ES-I3 (cell line): ENCODE results near the gene PDE11A.

ENCODE experiments used
- H3K36me3 ChIP-seq: 2 replicates; pipeline ENCODE4 v1.6.1; 2013; ENCODE audit warnings: mild to moderate bottlenecking, low read length, control low read depth, moderate library complexity; ENCODE audit not compliant: insufficient read depth
- H3K4me1 ChIP-seq: 2 replicates; pipeline ENCODE4 v1.6.1; 2013; ENCODE audit warnings: mild to moderate bottlenecking, control low read depth, low read length; ENCODE audit not compliant: insufficient read depth
- H3K9ac ChIP-seq: 2 replicates; pipeline ENCODE4 v1.6.1; 2013; ENCODE audit warnings: low read depth, mild to moderate bottlenecking, low read length, moderate library complexity
- H3K9me3 ChIP-seq: 2 replicates; pipeline ENCODE4 v1.6.1; 2013; ENCODE audit warnings: mild to moderate bottlenecking, low read length, moderate library complexity; ENCODE audit not compliant: control insufficient read depth, insufficient read depth

The PDE11A gene

DNA sequence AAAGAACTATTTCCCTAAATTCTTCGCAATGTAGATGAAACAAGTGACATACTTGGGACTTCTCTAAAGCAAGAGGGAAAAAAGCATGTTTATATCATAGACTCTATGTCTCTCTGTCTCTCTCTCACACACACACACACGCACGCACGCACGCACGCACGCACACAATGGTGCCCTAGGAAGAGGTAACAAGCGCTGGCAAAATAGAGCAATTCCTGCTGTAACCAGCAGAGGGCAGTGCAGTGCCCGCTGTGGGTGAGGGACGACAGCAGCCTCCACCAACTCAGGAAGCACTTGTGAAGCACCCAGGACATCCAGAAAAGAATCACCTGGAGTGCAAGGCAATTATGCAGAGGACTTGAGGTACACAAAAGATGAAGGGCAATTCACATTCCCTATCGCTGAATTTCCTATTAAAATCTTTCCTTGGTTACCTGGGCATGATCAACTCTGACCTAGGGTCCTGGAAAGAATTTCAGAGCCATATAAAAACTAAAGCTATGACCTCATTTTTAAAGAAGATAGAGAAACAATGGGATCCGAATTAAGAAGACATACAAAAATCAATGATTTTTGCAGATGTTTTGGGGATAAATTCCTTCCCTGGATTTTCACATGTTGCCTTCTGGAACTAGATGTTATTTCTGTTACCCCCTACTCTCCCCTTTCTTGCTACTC is 166.4 kb downstream of the PDE11A start:
- no peaks in the 10 kb centered on the region for H3K36me3 ChIP-seq
- H3K9me3 ChIP-seq: no peaks in the 10 kb centered on the region
- no peak overlapping the region for H3K9ac ChIP-seq
- no peaks in the 10 kb centered on the region for H3K4me1 ChIP-seq

DNA sequence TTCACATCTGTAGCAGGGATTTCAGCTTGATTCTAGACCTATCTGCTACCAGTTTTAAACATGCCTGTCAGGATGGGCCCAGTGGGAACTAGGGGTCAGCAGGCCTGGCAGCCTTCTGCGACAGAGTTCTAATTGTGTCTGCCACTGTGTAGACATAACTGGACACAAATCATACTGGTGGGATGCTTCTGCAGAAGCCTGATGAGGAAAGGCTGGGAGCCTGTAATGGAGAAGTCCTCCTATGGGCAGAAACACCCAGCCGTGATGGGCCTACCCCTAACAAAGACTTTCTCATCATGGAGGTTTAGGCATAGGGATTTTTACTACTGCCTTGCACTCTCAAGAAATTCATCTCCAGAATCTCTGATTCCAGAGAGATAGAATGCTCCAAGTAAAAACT is 166.9 kb downstream of the PDE11A start:
- Histone ChIP-seq H3K4me1 (no peaks in the 10 kb centered on the region), H3K9ac (no peak overlapping the region), H3K36me3 (no peaks in the 10 kb centered on the region), H3K9me3 (no peaks in the 10 kb centered on the region)

DNA sequence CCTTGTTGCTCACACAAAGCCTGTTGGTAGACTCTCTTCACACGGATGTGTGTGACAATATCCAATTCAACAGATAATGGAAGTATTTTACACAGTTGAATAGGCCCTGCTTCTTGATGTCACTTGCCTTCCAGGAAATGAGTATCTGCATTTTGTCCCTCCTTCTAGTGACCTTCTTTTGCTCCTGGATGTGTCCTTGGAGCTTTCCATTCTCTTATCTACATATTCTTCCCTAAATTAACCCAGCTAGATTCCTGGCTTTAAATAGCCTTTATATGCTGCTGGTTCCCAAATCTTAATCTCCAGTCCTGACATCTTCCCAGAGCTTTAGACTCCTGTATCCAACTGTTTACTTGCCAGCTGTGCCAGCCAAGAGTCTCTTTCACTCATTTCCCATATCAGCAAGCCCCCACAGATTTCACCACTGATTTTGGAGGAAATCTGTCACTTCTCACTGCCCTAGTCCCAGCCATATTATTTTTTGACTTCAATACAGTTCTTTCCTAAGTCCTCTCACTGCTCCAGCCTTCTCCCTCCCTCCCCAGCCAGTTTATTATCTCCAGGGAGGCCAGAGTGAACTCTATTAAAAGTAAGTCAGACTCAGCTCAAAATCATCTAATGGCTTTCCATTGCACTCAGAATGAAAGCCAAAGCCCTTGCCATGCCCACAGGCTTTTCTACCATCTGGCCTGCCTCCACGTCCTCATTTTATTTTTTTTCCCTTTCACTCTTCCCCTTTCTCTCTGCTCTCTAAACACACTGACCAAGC is 170.0 kb downstream of the PDE11A start:
- no peaks in the 10 kb centered on the region for H3K36me3 ChIP-seq
- no peaks in the 10 kb centered on the region for H3K9me3 ChIP-seq
- H3K9ac ChIP-seq: no peak overlapping the region
- no peaks in the 10 kb centered on the region for H3K4me1 ChIP-seq

DNA sequence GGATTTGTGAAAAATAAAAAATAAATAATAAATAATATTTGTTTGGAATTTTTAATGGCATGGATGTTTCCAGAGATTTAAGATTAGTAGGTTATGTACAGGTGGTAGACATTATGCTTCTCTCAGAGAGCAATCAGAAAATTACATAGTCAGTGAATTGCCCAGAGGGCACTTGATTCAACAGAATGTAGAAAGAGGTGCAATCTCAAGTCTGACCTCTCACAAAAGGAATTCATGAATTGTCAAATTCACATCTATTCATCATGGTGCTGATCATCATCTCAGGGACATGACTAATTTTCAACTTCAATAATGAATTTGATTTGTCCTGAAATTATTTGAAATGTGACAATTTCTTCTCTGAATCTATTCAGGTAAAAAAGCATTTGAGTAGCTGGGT is 172.5 kb downstream of the PDE11A start:
- no peaks in the 10 kb centered on the region for H3K9me3 ChIP-seq
- no peaks in the 10 kb centered on the region for H3K4me1 ChIP-seq
- no peaks in the 10 kb centered on the region for H3K36me3 ChIP-seq
- no peak overlapping the region for H3K9ac ChIP-seq

DNA sequence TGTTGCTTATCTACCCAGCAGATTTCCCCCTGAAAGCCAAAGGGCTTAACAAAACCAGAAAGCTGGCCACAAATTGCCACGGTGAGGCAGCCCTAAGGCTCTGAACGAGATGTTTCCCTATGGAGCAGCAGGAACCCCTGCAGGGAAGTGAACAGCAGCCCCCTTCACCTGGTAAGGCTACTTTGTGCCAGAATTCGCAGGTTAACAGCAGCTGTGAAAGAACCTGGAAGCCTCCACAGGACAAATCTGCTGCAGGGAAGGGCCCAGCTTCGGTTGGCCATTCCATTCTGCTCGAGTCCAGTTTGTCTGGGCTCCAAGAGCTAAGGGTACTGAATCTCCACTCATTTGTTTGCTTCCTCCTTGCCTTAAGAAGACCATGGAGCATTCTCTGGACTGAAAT is 175.3 kb downstream of the PDE11A start:
- no peaks in the 10 kb centered on the region for H3K9me3 ChIP-seq

DNA sequence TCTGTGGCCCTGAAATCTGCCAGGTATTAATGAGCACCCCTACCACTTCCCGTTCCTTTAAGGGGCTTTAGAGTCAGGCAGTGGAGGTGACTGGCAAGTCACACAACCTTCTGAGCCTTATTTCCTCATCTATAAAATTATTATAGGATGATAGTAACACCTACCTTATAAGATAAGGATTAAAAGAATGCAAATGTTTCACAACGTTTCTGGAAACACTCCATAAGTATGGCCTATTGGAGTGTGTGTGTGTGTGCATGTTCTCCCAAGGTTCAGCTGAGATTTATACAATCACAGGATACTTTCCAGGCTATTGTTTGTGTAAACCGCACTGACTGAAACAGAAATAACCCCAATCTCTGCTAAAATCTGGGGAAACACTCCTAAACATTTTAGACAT is 176.0 kb downstream of the PDE11A start:
- no peaks in the 10 kb centered on the region for H3K36me3 ChIP-seq
- H3K4me1 ChIP-seq: no peaks in the 10 kb centered on the region
- H3K9ac ChIP-seq: no peak overlapping the region
- no peaks in the 10 kb centered on the region for H3K9me3 ChIP-seq

More for the DNA sequence above, 175.3 kb downstream of the PDE11A start:
- H3K36me3 ChIP-seq: no peaks in the 10 kb centered on the region
- no peak overlapping the region for H3K9ac ChIP-seq
- no peaks in the 10 kb centered on the region for H3K4me1 ChIP-seq

DNA sequence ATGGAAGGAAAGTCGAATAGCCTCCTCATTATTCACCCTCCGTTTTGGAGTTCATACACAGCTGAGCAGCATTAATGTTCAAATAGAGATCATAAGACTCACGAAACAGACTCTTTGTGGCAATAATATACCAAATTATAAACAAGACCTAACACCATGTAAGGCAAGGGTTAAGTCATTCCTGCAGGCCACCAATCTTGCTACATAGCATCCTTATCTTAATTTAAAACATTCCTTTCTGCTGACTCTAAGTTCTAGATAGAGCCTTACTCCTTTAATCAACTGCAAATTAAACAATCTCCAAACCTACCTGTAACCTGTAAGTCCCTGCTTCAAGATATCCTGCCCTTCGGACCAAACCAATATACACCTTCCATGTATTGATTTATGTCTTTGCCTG is 178.0 kb downstream of the PDE11A start:
- H3K9me3 ChIP-seq: no peaks in the 10 kb centered on the region
- H3K9ac ChIP-seq: no peak overlapping the region
- peaks cover 3% of the 10 kb centered on the region for H3K4me1 ChIP-seq
- no peaks in the 10 kb centered on the region for H3K36me3 ChIP-seq

DNA sequence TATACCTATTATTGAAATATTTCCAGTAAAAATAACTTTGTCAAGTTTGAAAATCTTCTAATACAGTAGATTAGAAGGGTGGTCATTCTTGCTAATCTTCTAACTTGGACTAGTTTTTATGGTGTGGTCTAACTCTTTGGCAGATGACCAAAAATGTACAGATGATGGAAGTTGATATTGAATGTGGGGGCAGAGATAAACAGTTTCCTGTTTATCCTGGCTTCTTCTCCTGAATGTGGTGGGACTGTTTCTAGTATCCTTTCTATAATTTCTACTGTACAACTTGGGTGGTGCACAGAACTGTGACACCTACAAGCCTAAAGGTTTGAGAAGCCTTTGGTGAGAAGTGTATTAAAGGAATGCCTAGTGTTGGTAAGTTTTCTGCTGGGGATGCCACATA is 178.7 kb downstream of the PDE11A start:
- Histone ChIP-seq H3K9ac (no peak overlapping the region), H3K36me3 (no peaks in the 10 kb centered on the region), H3K9me3 (no peaks in the 10 kb centered on the region), H3K4me1 (peaks cover 3% of the 10 kb centered on the region)

DNA sequence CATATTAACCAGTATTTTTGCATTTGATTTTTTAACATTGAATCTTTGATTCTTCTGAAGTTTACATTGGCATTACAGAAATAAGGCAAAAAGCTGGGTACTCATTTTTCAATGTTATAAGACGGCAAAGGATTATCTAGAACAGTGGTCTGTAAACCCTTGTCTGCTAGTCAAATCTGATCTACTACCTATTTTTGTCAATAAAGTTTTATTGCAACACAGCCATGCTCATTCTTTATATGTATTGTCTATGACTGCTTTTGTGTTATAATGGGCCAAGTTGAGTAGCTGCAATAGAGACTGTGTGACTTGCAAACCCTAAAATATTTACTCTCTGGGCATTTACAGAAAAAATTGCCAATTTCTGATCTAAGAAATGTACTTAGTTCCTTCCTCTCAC is 181.0 kb downstream of the PDE11A start:
- peaks cover 3% of the 10 kb centered on the region for H3K4me1 ChIP-seq
- no peaks in the 10 kb centered on the region for H3K9me3 ChIP-seq

DNA sequence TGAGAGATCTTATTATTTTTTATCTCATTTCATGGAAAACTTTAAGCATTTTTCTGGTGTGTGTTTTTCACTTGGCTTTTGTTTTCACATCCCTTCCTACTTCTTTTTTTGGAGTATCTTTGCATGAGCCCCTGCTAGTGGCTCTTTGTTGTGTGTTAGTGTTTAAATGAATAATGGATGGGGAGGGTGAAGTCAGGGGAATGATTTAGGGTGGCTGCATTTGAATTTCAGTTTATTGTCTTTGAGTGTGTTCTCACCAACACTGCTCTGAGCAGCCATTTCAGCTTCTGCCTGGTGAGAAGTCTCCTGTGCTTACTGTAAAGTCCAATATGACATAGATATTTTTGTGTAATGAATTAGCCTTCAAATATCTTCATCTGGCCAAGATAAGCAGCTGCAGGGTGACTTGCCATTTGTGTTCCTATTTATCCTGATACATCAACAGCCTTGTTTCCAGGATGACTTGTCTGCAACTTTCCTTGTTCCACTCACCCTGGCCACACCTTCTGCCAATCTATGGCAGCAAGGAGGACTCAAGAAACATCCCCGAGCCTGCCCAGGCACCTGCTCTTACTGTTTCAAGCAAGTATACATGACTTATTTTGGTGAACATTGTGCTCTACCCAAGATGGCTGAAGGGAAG is 182.6 kb downstream of the PDE11A start:
- peaks cover 3% of the 10 kb centered on the region for H3K4me1 ChIP-seq
- H3K9ac ChIP-seq: no peak overlapping the region
- H3K36me3 ChIP-seq: no peaks in the 10 kb centered on the region
- H3K9me3 ChIP-seq: no peaks in the 10 kb centered on the region

More for the DNA sequence above, 181.0 kb downstream of the PDE11A start:
- H3K36me3 ChIP-seq: no peaks in the 10 kb centered on the region
- no peak overlapping the region for H3K9ac ChIP-seq

DNA sequence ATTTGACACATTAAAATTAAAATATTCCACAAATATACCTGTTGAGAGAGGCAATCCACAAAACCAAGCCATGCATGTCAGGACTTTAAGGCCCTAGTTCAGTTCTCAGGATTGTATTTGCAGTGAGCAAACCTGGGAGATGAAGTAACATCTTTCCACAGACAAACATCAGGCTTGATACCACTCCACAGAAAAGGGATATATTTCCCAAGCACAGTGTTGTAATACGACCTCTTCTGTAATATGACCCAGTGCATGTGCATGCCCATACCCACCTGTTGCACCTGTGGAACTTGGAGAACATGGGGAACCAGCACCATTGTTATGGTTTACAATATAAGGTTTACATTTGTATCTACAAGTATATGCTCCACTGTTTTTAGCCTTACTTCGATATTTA is 184.0 kb downstream of the PDE11A start:
- Histone ChIP-seq H3K36me3 (no peaks in the 10 kb centered on the region), H3K4me1 (peaks cover 3% of the 10 kb centered on the region), H3K9me3 (no peaks in the 10 kb centered on the region), H3K9ac (no peak overlapping the region)

DNA sequence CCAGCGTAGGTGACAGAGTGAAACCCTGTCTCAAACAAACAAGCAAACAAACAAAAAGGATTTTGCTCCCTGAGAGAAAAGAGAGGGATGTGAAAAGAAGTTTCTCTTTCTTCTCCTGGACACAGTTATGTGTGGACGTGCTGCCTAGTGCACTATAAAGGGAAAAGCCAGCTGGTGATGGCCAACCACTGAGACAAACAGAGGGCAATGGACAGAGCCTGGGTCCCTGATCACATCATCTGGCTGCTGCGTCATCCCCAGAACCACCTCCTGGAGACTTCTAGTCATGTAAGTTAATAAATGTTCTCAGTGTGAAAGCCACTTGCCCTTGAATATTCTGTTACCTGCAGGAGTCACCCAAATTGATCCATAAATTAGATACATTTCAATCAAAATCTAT is 184.9 kb downstream of the PDE11A start:
- Histone ChIP-seq H3K9ac (no peak overlapping the region), H3K9me3 (no peaks in the 10 kb centered on the region), H3K4me1 (peaks cover 3% of the 10 kb centered on the region), H3K36me3 (no peaks in the 10 kb centered on the region)

DNA sequence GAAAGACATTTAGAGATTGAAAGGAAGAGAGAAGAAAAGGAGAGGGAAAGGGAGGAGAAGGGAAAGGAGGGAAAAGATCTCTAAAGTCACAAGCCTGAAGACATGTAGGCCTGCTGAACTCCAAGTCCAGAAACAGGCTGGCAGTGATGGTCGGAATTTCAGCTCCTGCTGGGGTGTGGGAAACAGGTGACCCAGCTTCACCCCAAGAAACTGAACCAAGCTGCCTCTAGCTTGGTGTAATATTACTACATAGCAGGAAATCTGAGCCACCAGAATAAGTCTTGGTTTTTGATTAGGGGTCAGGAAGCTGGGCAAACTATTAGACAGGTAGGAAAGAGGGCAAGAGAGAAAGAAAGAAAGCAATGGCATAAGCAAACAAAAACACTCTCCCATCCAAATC is 185.8 kb downstream of the PDE11A start:
- Histone ChIP-seq H3K9ac (no peak overlapping the region), H3K36me3 (no peaks in the 10 kb centered on the region)

DNA sequence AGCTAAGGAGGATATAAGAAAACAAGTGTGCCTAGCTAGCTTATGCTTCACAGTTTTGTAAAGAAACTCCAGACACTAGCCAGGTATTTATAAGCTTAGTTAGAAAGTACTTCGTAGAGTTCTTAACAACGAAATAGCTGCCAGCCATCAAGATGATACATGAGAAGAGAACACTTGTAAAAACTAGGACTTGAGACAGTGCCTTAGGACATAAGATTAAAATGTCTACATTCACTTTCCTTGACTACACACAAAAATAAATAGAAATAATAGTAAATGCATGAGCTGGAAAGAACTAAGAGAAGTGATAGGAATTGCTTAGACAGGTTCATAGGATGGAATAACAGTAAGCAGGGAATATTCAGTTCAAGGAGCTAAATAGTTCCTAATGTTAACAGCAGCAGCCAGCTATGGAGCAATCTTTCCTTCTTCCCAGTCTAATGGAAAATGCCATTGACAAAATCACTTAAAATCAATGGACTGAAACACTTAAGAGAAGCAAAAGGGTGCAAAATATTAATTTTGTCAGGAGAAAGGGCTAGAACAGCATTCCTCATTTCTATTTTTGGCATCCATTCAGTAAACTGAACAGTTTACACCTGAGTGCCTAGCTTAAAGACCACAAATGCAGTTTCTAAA is 186.6 kb downstream of the PDE11A start:
- peaks cover 3% of the 10 kb centered on the region for H3K4me1 ChIP-seq
- no peaks in the 10 kb centered on the region for H3K9me3 ChIP-seq
- H3K9ac ChIP-seq: no peak overlapping the region
- H3K36me3 ChIP-seq: no peaks in the 10 kb centered on the region

More for the DNA sequence above, 185.8 kb downstream of the PDE11A start:
- H3K9me3 ChIP-seq: no peaks in the 10 kb centered on the region
- H3K4me1 ChIP-seq: peaks cover 3% of the 10 kb centered on the region
